Measurements from ENCODE around the gene HCRTR1. TPM values are rescaled to one million over a fixed set of nuclear protein-coding genes. Genes with fewer than 3 reads are reported as not detected.

The HCRTR1 gene
- total RNA-seq, 1 experiment from 2014 or later, result not detected

- Histone ChIP-seq H4K20me1 (ENCODE audit: insufficient read depth) (no peaks in the 10 kb centered on the region), H3K27me3 (ENCODE audit: insufficient read depth, low read depth) (no peaks in the 10 kb centered on the region), H3K9me2 (ENCODE audit: insufficient read depth) (no peaks in the 10 kb centered on the region), H3F3A (ENCODE audit: insufficient read depth, low read depth) (peaks cover 6% of the 10 kb centered on the region; the same call in 1 of the 2 replicates), H3K9me3 (ENCODE audit: insufficient read depth, low read depth) (no peaks in the 10 kb centered on the region), H3K4me2 (no peak overlapping the region), H3K36me3 (ENCODE audit: low read depth) (peaks cover 35% of the 10 kb centered on the region), H3K79me2 (ENCODE audit: low read depth) (no peaks in the 10 kb centered on the region), H2AFZ (no peak overlapping the region), H3K4me1 (replicated peaks; ENCODE audit: insufficient read depth) (no peaks in the 10 kb centered on the region), H3K27ac (no peak overlapping the region), H3K4me3 (no peak overlapping the region)
- no peak for DNase-seq
- ChIA-PET POLR2A (ENCODE audit: unreplicated experiment) (interaction anchor here (0.6 kb wide), 1 partner anchor 9 kb away, joined by 4 read pairs; no protein-coding TSS in a partner anchor), CTCF (no interaction called here)
- BruUV-seq (replicated peaks), result no TSS peak
- intact Hi-C loops (cut with micrococcal nuclease; ENCODE audit: unreplicated experiment), result no loop called here
- TF ChIP-seq EZH2 (IDR thresholded peaks at IDR 0.05; ENCODE audit: low read depth), result no peak
- TF ChIP-seq, protein P1, sequence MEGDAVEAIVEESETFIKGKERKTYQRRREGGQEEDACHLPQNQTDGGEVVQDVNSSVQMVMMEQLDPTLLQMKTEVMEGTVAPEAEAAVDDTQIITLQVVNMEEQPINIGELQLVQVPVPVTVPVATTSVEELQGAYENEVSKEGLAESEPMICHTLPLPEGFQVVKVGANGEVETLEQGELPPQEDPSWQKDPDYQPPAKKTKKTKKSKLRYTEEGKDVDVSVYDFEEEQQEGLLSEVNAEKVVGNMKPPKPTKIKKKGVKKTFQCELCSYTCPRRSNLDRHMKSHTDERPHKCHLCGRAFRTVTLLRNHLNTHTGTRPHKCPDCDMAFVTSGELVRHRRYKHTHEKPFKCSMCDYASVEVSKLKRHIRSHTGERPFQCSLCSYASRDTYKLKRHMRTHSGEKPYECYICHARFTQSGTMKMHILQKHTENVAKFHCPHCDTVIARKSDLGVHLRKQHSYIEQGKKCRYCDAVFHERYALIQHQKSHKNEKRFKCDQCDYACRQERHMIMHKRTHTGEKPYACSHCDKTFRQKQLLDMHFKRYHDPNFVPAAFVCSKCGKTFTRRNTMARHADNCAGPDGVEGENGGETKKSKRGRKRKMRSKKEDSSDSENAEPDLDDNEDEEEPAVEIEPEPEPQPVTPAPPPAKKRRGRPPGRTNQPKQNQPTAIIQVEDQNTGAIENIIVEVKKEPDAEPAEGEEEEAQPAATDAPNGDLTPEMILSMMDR (conservative IDR thresholded peaks at IDR 0.05), result no peak
Measured at GRCh38 chr1:31627301-31627929, 9.9 kb downstream of the HCRTR1 start.

GRCh38 chr1:31627930-31628559 lies 10.6 kb downstream of the HCRTR1 start:
- Histone ChIP-seq H3K9me3 (ENCODE audit: insufficient read depth, low read depth) (no peaks in the 10 kb centered on the region), H3K9me2 (ENCODE audit: insufficient read depth) (no peaks in the 10 kb centered on the region), H3K27ac (no peak overlapping the region), H3K27me3 (ENCODE audit: insufficient read depth, low read depth) (no peaks in the 10 kb centered on the region), H4K20me1 (ENCODE audit: insufficient read depth) (no peaks in the 10 kb centered on the region; the same call in 1 of the 2 replicates), H3K4me1 (replicated peaks; ENCODE audit: insufficient read depth) (no peaks in the 10 kb centered on the region), H2AFZ (no peak overlapping the region), H3K79me2 (ENCODE audit: low read depth) (no peaks in the 10 kb centered on the region), H3K36me3 (ENCODE audit: low read depth) (peaks cover 41% of the 10 kb centered on the region), H3K4me3 (no peak overlapping the region), H3K4me2 (no peak overlapping the region), H3F3A (ENCODE audit: insufficient read depth, low read depth) (peaks cover 6% of the 10 kb centered on the region; the same call in 1 of the 2 replicates)
- no peak for DNase-seq
- no peak for TF ChIP-seq EZH2 (IDR thresholded peaks at IDR 0.05; ENCODE audit: low read depth)
- TF ChIP-seq, protein P1 (conservative IDR thresholded peaks at IDR 0.05), result no peak
- ChIA-PET CTCF (no interaction called here), POLR2A (ENCODE audit: unreplicated experiment) (no interaction called here)
- BruUV-seq (replicated peaks), result no TSS peak
- intact Hi-C loops (cut with micrococcal nuclease; ENCODE audit: unreplicated experiment), result no loop called here

DNA sequence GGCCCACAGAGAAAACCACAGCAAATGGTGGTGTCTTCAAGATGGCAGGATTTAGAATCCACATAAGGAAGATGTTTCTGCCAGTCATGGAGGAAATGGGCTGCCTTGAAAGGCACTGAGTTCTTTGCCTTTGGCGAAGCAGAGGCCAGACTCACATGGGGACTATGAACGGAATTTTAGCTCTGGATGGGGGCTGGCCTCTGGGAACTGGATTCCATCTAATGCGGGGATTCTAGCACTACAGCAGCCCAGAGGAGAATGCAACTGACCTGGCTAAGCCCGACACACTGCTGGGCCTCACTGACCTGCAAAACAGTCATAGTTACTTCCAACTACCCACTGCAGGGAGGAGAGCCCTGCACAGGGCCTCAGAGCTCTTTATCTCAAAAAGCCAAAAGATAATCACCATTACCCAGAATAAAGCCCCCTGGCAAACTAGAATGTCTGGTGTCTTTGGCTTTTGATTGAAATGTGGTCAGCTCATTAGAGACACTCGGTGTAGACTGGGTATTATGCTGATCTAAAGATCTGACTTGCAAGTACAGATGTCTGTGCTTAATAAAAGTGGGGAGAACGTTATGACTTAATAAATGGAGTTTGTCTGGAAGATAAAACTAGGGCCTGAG lies 11.6 kb downstream of the HCRTR1 start:
- intact Hi-C loops (cut with micrococcal nuclease; ENCODE audit: unreplicated experiment), result no loop called here
- Histone ChIP-seq H3K27ac (no peak overlapping the region), H3K9me2 (ENCODE audit: insufficient read depth) (no peaks in the 10 kb centered on the region), H3K27me3 (ENCODE audit: insufficient read depth, low read depth) (no peaks in the 10 kb centered on the region), H3K36me3 (ENCODE audit: low read depth) (peaks cover 48% of the 10 kb centered on the region), H3K4me3 (no peak overlapping the region), H3K4me1 (replicated peaks; ENCODE audit: insufficient read depth) (no peaks in the 10 kb centered on the region), H3K79me2 (ENCODE audit: low read depth) (no peaks in the 10 kb centered on the region), H2AFZ (no peak overlapping the region), H4K20me1 (ENCODE audit: insufficient read depth) (peaks cover 3% of the 10 kb centered on the region; the same call in 1 of the 2 replicates), H3K4me2 (no peak overlapping the region), H3K9me3 (ENCODE audit: insufficient read depth, low read depth) (no peaks in the 10 kb centered on the region), H3F3A (ENCODE audit: insufficient read depth, low read depth) (peaks cover 6% of the 10 kb centered on the region; the same call in 1 of the 2 replicates)
- CTCF ChIA-PET, result interaction anchor here (0.6 kb wide), 1 partner anchor 66 kb away, joined by 3 read pairs; no protein-coding TSS in a partner anchor
- DNase-seq, result no peak
- POLR2A ChIA-PET (ENCODE audit: unreplicated experiment), result no interaction called here
- no TSS peak for BruUV-seq (replicated peaks)
- TF ChIP-seq, protein P1 (conservative IDR thresholded peaks at IDR 0.05), result no peak
- no peak for TF ChIP-seq EZH2 (IDR thresholded peaks at IDR 0.05; ENCODE audit: low read depth)
